GM10847 (cell line): ENCODE measurements around the gene PLCXD1.

Source experiments
- POLR2A ChIP-seq: IDR thresholded peaks from 2 replicates; pipeline ENCODE4 v1.6.1; 2011; ENCODE audit not compliant: insufficient read length; ENCODE audit errors: extremely low read depth

Gene PLCXD1

DNA sequence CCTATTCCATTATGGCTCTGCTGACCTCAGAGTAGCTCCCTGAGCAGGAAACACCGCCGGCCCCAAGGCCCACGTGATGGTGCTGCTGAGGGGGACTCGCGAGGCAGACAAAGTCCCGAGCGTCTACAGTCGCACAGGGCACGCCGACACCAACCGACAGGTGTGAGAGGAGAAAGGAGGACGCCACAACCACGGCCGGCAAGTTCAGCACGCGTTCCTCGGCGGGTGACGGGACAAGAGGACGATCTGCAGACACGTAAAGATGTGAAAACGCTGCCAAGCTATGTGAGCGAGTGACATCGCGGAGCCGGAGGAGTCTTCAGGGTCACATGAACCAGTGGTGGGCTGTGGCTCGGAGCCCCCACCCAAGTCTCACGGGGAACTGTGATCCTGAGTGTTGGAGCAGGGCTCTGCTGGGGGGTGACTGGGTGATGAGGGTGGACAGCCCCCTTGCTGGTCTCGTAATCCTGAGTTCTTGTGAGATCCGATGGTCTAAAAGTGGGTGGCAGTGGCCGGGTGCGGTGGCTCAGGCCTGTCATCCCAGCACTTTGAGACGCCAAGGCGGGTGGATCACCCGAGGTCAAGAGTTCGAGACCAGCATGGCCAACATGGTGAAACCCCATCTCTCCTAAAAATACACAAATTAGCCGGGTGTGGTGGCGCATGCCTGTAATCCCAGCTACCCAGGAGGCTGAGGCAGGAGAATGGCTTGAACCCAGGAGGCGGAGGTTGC lies 71.6 kb downstream of the PLCXD1 start:
- TF ChIP-seq POLR2A = no peak
